Keratinocyte (primary cell): ENCODE results near the gene SLC7A7.

Experiments
- CTCF ChIP-seq, 3 experiments: IDR thresholded peaks in 1 of 3; conservative IDR thresholded peaks in 1 of 3; optimal IDR thresholded peaks in 1 of 3; 2 replicates in 2 of 3; 3 replicates in 1 of 3; pipeline versions ENCODE3 to v1.5.1; 2011; ENCODE audit warnings: low read length in 3 of 3, mild to moderate bottlenecking in 3 of 3, moderate library complexity in 2 of 3, control low read depth in 1 of 3, inconsistent platforms in 1 of 3; ENCODE audit not compliant: insufficient read depth in 2 of 3; ENCODE audit errors: extremely low read depth in 1 of 3
- EZH2 ChIP-seq: IDR thresholded peaks from one replicate; pipeline ENCODE4 v1.6.1; 2012; ENCODE audit warnings: inconsistent platforms, mild to moderate bottlenecking, low read length, moderate library complexity

- TF ChIP-seq EZH2: no peak
- TF ChIP-seq CTCF (optimal IDR thresholded peaks at IDR 0.05 in 1 of 3, IDR thresholded peaks at IDR 0.05 in 1 of 3, conservative IDR thresholded peaks at IDR 0.05 in 1 of 3; ENCODE audit: extremely low read depth in 1 of 3, insufficient read depth in 2 of 3, low read length in 3 of 3): no peak
Observed at GRCh38 chr14:22856428-22856827, 41.2 kb upstream of the SLC7A7 start.
